ENCODE measurements around the gene PROCR.

DNA sequence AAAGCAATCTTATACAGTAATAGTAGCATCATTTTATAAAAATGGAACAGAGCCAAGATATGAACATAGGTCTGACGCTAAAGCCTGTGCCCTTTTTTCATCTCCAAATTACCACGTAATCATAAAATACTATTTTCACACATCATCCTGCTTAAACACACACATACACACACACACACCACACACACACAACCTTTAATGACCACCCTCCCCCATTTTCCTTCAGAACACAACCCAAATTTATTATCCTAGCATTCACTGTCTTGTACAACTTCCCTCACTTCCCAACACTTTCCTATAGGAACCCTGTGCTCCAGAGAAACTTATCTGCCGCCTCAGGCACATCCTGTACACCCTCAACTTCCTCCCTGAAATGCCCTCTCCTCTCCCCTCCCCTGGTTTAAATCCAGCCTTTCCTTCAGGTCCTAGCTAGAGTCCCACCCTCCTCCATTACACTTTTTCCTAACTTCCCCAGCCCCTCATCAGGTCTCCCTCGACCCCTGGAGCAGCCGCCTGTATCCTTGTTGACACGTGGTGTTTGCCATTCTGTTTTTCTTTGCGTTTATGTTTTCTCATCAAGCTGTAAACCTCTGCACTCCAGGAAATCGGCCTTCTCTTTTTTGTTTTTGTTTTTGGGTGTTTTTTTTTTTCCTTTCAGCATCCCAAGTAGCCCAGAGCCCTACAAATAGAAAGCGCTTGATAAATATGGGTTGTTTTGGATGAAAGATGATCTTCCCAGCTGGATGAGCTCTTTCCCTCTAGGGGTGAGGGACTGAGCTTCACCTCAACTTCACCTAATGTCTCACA lies 53.6 kb downstream of the PROCR start:
- TF ChIP-seq, protein P1, sequence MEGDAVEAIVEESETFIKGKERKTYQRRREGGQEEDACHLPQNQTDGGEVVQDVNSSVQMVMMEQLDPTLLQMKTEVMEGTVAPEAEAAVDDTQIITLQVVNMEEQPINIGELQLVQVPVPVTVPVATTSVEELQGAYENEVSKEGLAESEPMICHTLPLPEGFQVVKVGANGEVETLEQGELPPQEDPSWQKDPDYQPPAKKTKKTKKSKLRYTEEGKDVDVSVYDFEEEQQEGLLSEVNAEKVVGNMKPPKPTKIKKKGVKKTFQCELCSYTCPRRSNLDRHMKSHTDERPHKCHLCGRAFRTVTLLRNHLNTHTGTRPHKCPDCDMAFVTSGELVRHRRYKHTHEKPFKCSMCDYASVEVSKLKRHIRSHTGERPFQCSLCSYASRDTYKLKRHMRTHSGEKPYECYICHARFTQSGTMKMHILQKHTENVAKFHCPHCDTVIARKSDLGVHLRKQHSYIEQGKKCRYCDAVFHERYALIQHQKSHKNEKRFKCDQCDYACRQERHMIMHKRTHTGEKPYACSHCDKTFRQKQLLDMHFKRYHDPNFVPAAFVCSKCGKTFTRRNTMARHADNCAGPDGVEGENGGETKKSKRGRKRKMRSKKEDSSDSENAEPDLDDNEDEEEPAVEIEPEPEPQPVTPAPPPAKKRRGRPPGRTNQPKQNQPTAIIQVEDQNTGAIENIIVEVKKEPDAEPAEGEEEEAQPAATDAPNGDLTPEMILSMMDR (IDR thresholded peaks at IDR 0.05 in 4 of 5, conservative IDR thresholded peaks at IDR 0.05 in 1 of 5) = no peak
- no peak for TF ChIP-seq POLR2A (IDR thresholded peaks at IDR 0.05)

All from gastrocnemius medialis (tissue), 4 donors.